DND-41 (cell line): ENCODE data around the gene KRT6C.

Experiments
- ATAC-seq: fragments of 200-7000 bp; cut with Tn5 transposase; 3 replicates; pipeline ENCODE4 v1.9.1; 2021; ENCODE audit warnings: low read depth; ENCODE audit not compliant: insufficient read depth
- DNase-seq: peaks from one replicate; pipeline ENCODE4 v3.0.0-alpha.2; 2020
- H2AFZ ChIP-seq: 2 replicates; pipeline ENCODE4 v1.6.0; 2012; ENCODE audit warnings: low read depth, low read length
- H3K27ac ChIP-seq: 2 replicates; pipeline ENCODE4 v1.5.1; 2012; ENCODE audit warnings: low read length, inconsistent platforms
- H3K27me3 ChIP-seq: fragments of 200-600 bp; sonication (generic); 2 replicates; pipeline ENCODE4 v1.6.0; 2012; ENCODE audit warnings: low read length, mild to moderate bottlenecking, inconsistent platforms; ENCODE audit not compliant: insufficient read depth, poor library complexity
- H3K36me3 ChIP-seq: 2 replicates; pipeline ENCODE4 v1.5.1; 2012; ENCODE audit warnings: low read length, inconsistent platforms; ENCODE audit not compliant: insufficient read depth
- H3K4me1 ChIP-seq: 2 replicates; pipeline ENCODE4 v1.5.1; 2012; ENCODE audit warnings: mild to moderate bottlenecking, low read length; ENCODE audit not compliant: insufficient read depth
- H3K4me2 ChIP-seq: 2 replicates; pipeline ENCODE4 v1.6.0; 2012; ENCODE audit warnings: mild to moderate bottlenecking, moderate library complexity, low read length, inconsistent platforms; ENCODE audit not compliant: insufficient read depth
- H3K4me3 ChIP-seq, 2 experiments: fragments of 200-600 bp in 1 of 2; shearing (Covaris generic) in 1 of 2; 2 replicates each; pipeline ENCODE4 v1.5.1; 2012 to 2016; ENCODE audit warnings: inconsistent platforms in 2 of 2, low read length in 2 of 2, mild to moderate bottlenecking in 2 of 2, low read depth in 1 of 2, moderate library complexity in 1 of 2
- H3K79me2 ChIP-seq: 2 replicates; pipeline ENCODE4 v1.6.0; 2012; ENCODE audit warnings: low read length, inconsistent platforms; ENCODE audit not compliant: insufficient read depth
- H3K9ac ChIP-seq: 2 replicates; pipeline ENCODE4 v1.6.0; 2012; ENCODE audit warnings: low read depth, mild to moderate bottlenecking, inconsistent platforms, low read length, moderate library complexity
- H3K9me3 ChIP-seq: 2 replicates; pipeline ENCODE4 v1.5.1; 2012; ENCODE audit warnings: low read length, moderate library complexity, mild to moderate bottlenecking, inconsistent platforms; ENCODE audit not compliant: insufficient read depth, severe bottlenecking
- H4K20me1 ChIP-seq: 2 replicates; pipeline ENCODE4 v1.6.0; 2012; ENCODE audit warnings: low read length; ENCODE audit not compliant: insufficient read depth
- CTCF ChIP-seq: IDR thresholded peaks from 2 replicates; pipeline ENCODE4 v1.5.1; 2012; ENCODE audit warnings: borderline replicate concordance, low read length, moderate library complexity, mild to moderate bottlenecking; ENCODE audit not compliant: poor library complexity, severe bottlenecking; ENCODE audit errors: extremely low read depth
- EZH2 ChIP-seq: IDR thresholded peaks from 3 replicates; pipeline ENCODE4 v1.6.1; 2012; ENCODE audit warnings: borderline replicate concordance, low read depth, mild to moderate bottlenecking, moderate library complexity, low read length, inconsistent platforms; ENCODE audit not compliant: severe bottlenecking

Gene KRT6C

GRCh38 chr12:52474212-52474611, 607 bp upstream of the KRT6C start:
- Histone ChIP-seq H3K79me2 (no peaks in the 10 kb centered on the region), H3K27me3 (no peaks in the 10 kb centered on the region), H3K4me2 (no peak overlapping the region), H3K36me3 (no peaks in the 10 kb centered on the region), H3K9me3 (no peaks in the 10 kb centered on the region), H3K4me1 (no peaks in the 10 kb centered on the region), H3K4me3 (no peak overlapping the region), H3K27ac (no peak overlapping the region), H2AFZ (no peak overlapping the region), H3K9ac (no peak overlapping the region), H4K20me1 (no peaks in the 10 kb centered on the region)
- ATAC-seq (no peak), DNase-seq (no peak)
- TF ChIP-seq EZH2 (no peak), CTCF (no peak)

DNA sequence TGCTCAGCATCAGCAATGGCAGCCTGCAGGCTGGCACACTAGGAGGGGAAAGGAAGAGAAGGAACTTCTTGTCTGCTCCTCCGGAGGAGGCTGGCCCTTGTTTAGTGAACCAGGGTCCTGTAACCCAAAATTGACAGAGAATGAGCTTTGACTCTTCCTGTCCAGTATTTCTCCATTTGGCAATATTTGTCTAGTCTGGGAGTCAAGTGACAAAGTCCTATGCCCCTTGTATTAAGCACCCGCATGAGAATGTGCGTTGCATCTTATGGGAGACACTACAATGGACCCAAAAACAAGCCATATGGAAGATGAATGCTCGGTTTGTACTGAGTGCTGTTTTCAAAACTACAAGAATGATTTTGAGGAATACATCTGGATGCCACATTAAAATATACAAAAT, 3.8 kb downstream of the KRT6C start:
- no peak overlapping the region for H3K4me3 ChIP-seq
- H3K9ac ChIP-seq = no peak overlapping the region
- no peaks in the 10 kb centered on the region for H3K36me3 ChIP-seq
- H4K20me1 ChIP-seq = no peaks in the 10 kb centered on the region
- no peak overlapping the region for H3K27ac ChIP-seq
- no peaks in the 10 kb centered on the region for H3K79me2 ChIP-seq
- DNase-seq (no peak), ATAC-seq (no peak)
- H3K4me1 ChIP-seq = no peaks in the 10 kb centered on the region
- H3K27me3 ChIP-seq = peaks cover 3% of the 10 kb centered on the region
- H2AFZ ChIP-seq = no peak overlapping the region
- H3K4me2 ChIP-seq = no peak overlapping the region
- no peaks in the 10 kb centered on the region for H3K9me3 ChIP-seq
- TF ChIP-seq EZH2 (no peak), CTCF (no peak)

DNA sequence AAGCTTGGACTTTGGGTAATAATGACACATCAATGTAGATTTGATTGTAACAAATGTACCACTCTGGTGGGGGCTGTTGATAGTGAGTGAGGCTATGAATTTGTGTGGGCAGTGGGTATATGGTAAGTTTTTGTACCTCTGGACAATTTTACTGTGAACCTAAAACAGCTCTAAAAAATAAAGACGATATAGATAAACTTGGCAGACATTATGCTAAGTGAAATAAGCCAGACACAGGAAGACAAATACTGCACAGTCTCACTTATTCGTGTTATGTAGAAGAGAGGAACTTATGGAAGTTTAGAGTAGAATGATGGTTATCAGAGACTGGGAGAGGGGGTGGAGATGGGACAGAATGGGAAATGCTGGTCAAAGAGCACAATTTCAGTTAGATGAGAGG, 8.7 kb downstream of the KRT6C start:
- Histone ChIP-seq H3K4me1 (no peaks in the 10 kb centered on the region), H3K4me2 (no peak overlapping the region), H3K4me3 (no peak overlapping the region), H3K27me3 (peaks cover 8% of the 10 kb centered on the region), H3K36me3 (no peaks in the 10 kb centered on the region), H2AFZ (no peak overlapping the region), H3K9me3 (no peaks in the 10 kb centered on the region), H3K27ac (no peak overlapping the region), H3K9ac (no peak overlapping the region), H3K79me2 (no peaks in the 10 kb centered on the region), H4K20me1 (no peaks in the 10 kb centered on the region)
- DNase-seq (no peak), ATAC-seq (no peak)
- no peak for TF ChIP-seq EZH2
- no peak for TF ChIP-seq CTCF

- no peaks in the 10 kb centered on the region for H3K4me1 ChIP-seq
- H3K27me3 ChIP-seq = peaks cover 8% of the 10 kb centered on the region
- H3K4me2 ChIP-seq = no peak overlapping the region
- no peak overlapping the region for H3K4me3 ChIP-seq
- ATAC-seq = no peak
- no peaks in the 10 kb centered on the region for H3K36me3 ChIP-seq
- no peak overlapping the region for H3K9ac ChIP-seq
- no peak for DNase-seq
- H3K9me3 ChIP-seq = no peaks in the 10 kb centered on the region
- no peak overlapping the region for H2AFZ ChIP-seq
- no peak overlapping the region for H3K27ac ChIP-seq
- no peak for TF ChIP-seq EZH2
- TF ChIP-seq CTCF = no peak
- no peaks in the 10 kb centered on the region for H3K79me2 ChIP-seq
- H4K20me1 ChIP-seq = no peaks in the 10 kb centered on the region
Observed at GRCh38 chr12:52461693-52462092, 11.9 kb downstream of the KRT6C start.
